Panc1 (cell line): ENCODE data around the gene CFAP251.

Experiments used
- POLR2AphosphoS5 ChIP-seq: IDR thresholded peaks from 2 replicates; pipeline ENCODE4 v1.6.1; 2012; ENCODE audit warnings: mild to moderate bottlenecking, low read depth, low read length, moderate library complexity
- SIN3A ChIP-seq: IDR thresholded peaks from 2 replicates; pipeline ENCODE4 v1.6.1; 2012; ENCODE audit warnings: low read depth, mild to moderate bottlenecking, low read length, moderate library complexity, borderline replicate concordance; ENCODE audit not compliant: insufficient read depth
- TCF7L2 ChIP-seq: IDR thresholded peaks from 2 replicates; pipeline ENCODE4 v1.6.1; 2011; ENCODE audit warnings: mild to moderate bottlenecking, low read depth, low read length, inconsistent platforms
- TF ChIP-seq, protein P1 (sequence below): fragments of 450-650 bp; IDR thresholded peaks from 2 replicates; pipeline ENCODE4 v1.5.1; 2017; ENCODE audit warnings: mild to moderate bottlenecking
- TF ChIP-seq, protein P2 (sequence below), 2 experiments: IDR thresholded peaks; 2 replicates each; pipeline ENCODE4 v1.6.1; 2011 to 2012; ENCODE audit warnings: low read depth in 2 of 2, control low read depth in 1 of 2, low read length in 1 of 2, mild to moderate bottlenecking in 1 of 2, moderate library complexity in 1 of 2; ENCODE audit not compliant: insufficient read depth in 1 of 2

DNA sequence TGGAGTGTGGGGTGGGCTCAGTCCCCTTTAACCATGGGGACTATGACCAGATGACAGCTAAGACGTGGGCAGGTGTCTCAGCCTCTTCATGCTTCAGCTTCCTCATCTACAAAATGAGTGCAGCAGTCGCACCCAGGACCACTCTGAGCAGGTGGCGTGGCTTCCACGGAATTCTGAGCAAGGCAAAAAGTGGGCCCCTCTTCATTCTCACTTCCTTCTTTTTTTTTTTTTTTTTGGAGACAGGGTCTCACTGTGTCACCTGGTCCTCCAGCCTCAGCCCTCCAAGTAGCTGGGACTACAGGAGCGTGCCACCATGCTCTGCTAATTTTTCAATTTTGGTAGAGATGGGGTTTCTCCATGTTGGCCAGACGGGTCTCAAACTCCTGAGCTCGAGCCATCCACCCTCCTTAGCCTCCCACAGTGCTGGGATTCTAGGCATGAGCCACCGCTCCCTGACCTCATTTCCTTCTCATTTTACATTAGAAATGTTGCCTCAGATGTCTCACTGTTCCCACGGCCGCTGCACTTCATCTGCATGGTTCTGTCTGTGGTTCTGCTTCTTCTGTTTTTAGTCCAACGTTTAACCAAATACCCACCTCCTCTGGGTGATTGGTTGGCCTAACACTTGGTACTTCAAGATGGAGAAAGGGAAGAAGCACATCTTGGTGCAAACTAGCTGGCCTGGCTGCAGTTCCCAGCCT is 61.9 kb downstream of the CFAP251 start:
- TF ChIP-seq, protein P1, sequence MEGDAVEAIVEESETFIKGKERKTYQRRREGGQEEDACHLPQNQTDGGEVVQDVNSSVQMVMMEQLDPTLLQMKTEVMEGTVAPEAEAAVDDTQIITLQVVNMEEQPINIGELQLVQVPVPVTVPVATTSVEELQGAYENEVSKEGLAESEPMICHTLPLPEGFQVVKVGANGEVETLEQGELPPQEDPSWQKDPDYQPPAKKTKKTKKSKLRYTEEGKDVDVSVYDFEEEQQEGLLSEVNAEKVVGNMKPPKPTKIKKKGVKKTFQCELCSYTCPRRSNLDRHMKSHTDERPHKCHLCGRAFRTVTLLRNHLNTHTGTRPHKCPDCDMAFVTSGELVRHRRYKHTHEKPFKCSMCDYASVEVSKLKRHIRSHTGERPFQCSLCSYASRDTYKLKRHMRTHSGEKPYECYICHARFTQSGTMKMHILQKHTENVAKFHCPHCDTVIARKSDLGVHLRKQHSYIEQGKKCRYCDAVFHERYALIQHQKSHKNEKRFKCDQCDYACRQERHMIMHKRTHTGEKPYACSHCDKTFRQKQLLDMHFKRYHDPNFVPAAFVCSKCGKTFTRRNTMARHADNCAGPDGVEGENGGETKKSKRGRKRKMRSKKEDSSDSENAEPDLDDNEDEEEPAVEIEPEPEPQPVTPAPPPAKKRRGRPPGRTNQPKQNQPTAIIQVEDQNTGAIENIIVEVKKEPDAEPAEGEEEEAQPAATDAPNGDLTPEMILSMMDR = no peak
- TF ChIP-seq SIN3A = no peak
- TF ChIP-seq POLR2AphosphoS5 = no peak
- TF ChIP-seq TCF7L2 = no peak
- TF ChIP-seq, protein P2, sequence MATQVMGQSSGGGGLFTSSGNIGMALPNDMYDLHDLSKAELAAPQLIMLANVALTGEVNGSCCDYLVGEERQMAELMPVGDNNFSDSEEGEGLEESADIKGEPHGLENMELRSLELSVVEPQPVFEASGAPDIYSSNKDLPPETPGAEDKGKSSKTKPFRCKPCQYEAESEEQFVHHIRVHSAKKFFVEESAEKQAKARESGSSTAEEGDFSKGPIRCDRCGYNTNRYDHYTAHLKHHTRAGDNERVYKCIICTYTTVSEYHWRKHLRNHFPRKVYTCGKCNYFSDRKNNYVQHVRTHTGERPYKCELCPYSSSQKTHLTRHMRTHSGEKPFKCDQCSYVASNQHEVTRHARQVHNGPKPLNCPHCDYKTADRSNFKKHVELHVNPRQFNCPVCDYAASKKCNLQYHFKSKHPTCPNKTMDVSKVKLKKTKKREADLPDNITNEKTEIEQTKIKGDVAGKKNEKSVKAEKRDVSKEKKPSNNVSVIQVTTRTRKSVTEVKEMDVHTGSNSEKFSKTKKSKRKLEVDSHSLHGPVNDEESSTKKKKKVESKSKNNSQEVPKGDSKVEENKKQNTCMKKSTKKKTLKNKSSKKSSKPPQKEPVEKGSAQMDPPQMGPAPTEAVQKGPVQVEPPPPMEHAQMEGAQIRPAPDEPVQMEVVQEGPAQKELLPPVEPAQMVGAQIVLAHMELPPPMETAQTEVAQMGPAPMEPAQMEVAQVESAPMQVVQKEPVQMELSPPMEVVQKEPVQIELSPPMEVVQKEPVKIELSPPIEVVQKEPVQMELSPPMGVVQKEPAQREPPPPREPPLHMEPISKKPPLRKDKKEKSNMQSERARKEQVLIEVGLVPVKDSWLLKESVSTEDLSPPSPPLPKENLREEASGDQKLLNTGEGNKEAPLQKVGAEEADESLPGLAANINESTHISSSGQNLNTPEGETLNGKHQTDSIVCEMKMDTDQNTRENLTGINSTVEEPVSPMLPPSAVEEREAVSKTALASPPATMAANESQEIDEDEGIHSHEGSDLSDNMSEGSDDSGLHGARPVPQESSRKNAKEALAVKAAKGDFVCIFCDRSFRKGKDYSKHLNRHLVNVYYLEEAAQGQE (IDR thresholded peaks at IDR 0.05; ENCODE audit: insufficient read depth in 1 of 2, low read depth in 2 of 2, low read length in 1 of 2) = no peak
